Uterus (tissue), 2 donors: ENCODE results near the gene NR3C2.

ENCODE experiments used
- POLR2A ChIP-seq, 2 donors: fragments of 450-650 bp; IDR thresholded peaks; one replicate each; pipeline ENCODE4 v1.6.1; 2016; ENCODE audit warnings: antibody characterized with exemption in 2 of 2, mild to moderate bottlenecking in 1 of 2, moderate library complexity in 1 of 2
- TF ChIP-seq, protein P1 (sequence below), 4 experiments: fragments of 200-600 bp in 2 of 4; fragments of 450-650 bp in 2 of 4; sonication (generic) in 2 of 4; IDR thresholded peaks; one replicate each; pipeline ENCODE4 v1.5.1; 2016 to 2019; ENCODE audit warnings: antibody characterized with exemption in 4 of 4, mild to moderate bottlenecking in 2 of 4, moderate library complexity in 1 of 4

DNA sequence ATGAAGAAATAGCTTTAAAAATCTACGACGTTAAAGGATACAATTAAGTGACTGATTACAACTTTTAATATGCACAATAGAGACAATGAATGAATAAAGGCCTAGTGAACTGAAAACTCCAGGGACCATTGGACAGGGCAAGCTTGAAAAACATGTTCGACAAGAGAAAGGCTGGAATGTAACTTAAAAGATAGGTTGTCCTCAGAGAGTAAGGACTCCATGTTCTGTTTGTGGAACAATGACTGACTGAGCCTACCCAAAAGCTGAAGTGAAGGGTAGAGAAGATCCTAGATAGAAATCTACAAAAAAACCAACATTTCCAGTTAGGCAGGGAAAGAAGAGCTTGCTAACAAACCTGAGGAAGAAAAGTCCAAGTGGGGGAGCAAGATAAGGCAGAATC, 173.4 kb downstream of the NR3C2 start:
- TF ChIP-seq, protein P1, sequence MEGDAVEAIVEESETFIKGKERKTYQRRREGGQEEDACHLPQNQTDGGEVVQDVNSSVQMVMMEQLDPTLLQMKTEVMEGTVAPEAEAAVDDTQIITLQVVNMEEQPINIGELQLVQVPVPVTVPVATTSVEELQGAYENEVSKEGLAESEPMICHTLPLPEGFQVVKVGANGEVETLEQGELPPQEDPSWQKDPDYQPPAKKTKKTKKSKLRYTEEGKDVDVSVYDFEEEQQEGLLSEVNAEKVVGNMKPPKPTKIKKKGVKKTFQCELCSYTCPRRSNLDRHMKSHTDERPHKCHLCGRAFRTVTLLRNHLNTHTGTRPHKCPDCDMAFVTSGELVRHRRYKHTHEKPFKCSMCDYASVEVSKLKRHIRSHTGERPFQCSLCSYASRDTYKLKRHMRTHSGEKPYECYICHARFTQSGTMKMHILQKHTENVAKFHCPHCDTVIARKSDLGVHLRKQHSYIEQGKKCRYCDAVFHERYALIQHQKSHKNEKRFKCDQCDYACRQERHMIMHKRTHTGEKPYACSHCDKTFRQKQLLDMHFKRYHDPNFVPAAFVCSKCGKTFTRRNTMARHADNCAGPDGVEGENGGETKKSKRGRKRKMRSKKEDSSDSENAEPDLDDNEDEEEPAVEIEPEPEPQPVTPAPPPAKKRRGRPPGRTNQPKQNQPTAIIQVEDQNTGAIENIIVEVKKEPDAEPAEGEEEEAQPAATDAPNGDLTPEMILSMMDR (IDR thresholded peaks at IDR 0.05), result no peak
- TF ChIP-seq POLR2A (IDR thresholded peaks at IDR 0.05), result no peak
